NCI-H1436 (cell line): Measurements from ENCODE around the gene WDR90.
A peak's percentile ranks its signal among the peaks of the same experiment; 100 is the strongest.

Experiments
- DNase-seq: peaks from one replicate; lab custom pipeline; 2025; lab: John Stamatoyannopoulos, UW

Gene WDR90

GRCh38 chr16:676565-676902, 27.4 kb downstream of the WDR90 start:
- DNase-seq, result no peak

GRCh38 chr16:676913-677312, 27.7 kb downstream of the WDR90 start:
- DNase-seq, result peak; percentile 79

- peak; percentile 27 for DNase-seq
Observed at GRCh38 chr16:677316-678190, 28.4 kb downstream of the WDR90 start.

DNA sequence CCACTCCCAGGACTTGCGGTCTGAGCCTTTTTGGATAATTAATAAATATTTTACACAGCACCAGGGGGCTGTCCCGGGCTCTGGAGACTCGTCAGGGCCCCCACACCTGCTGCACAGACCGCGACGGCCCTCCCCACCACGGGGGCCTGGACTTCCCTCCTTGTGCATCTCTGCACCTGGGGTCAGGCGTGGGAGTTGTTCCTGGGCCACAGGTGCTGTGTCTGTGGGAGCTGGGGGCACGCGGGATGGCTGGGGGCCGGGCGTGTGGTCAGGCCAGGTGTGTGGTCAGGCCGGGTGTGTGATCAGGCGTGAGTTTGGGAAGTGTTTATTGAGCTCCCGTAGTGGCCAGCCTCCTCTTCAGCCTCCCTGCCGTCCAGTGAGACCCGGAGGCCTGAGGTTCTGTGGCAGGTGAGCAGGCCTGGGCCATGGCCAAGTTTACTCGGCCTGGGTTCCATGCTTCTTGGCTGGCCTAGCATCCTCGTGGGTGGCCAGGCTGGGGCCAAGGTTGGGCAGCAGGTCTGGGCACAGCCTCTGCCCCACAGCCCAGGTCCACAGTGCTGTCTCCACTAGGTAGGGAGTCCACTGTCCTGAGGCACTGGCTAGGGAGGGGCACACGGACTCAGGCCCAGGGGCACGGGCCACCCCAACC, 29.2 kb downstream of the WDR90 start:
- no peak for DNase-seq

DNA sequence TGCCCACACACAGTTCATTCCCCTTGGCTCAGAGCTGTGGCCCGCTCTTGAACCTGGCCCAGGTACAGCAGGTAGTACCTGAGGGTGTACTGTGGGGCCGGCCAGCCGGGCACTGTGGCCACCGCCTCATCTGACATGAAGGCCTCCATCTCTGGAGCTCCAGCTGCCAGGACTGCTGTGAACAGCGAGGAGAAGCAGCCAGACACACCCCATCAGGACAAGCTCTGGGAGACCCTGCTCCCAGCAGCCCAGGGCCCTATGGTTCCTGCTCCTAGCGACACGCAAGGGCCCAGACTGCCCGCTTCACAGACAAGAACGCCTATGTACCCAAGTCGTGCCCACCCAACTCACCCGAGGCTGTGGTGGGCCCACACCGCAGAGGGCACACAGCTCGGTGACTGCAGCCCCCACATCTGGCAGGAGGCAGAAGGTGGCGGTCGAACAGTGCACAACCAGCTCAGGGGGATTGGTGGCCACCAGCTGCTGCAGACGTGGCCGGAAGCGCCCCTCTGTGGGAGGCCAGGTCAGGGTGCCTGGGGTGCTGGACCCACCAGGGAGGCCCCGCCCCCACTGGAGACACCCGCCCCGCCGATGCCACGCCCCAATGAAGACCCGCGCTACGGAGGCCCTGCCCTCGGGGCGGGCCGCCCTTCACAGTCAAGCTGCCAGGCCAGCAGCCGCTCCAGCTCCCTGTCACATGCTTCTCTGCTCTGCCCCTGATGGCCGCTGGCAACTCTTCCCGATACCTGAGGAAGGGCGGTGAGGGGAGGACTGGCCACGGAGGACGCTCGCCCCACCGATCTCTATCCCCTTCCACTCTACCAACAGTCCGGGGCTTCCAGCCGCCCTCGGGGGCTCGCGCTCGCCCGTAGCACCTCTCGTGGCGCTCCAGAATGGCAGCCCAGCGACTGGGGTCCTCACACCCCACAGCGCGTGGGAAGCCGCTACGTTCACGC, 30.0 kb downstream of the WDR90 start:
- peak; percentile 74 for DNase-seq

DNA sequence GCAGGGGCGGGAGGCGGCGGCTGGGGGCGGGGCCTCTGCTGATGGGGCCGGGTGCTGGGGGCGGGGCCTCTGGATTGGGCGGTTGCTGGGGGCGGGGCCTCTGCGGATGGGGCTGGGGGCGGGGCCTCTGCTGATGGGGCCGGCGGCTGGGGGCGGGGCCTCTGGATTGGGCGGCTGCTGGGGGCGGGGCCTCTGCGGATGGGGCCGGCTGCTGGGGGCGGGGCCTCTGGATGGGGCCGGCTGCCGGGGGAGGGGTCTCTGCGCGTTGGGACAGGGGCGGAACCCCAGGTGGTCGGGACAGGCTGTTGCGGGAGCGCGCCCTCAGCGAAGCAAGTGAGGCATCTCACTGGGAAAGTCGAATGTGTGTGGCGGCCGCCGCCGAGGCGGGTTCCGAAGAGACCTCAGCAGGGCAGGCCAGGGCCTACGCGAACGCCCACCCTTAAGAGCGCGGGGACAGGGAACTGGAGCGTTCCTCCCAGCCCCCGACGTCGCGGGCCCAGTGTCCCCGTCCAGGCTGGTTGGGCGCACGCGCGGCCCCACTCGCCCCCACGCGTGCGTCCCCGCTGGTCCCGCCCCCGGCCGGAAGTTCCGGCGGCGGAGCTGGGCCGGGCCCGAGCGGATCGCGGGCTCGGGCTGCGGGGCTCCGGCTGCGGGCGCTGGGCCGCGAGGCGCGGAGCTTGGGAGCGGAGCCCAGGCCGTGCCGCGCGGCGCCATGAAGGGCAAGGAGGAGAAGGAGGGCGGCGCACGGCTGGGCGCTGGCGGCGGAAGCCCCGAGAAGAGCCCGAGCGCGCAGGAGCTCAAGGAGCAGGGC, 30.9 kb downstream of the WDR90 start, which contains the start of gene STUB1:
STUB1 (plus strand) TSS at position 597 of the 811 bp plus-strand sequence; CDS start at position 713, 116 bp downstream.
- DNase-seq, result peak; percentile 88

DNA sequence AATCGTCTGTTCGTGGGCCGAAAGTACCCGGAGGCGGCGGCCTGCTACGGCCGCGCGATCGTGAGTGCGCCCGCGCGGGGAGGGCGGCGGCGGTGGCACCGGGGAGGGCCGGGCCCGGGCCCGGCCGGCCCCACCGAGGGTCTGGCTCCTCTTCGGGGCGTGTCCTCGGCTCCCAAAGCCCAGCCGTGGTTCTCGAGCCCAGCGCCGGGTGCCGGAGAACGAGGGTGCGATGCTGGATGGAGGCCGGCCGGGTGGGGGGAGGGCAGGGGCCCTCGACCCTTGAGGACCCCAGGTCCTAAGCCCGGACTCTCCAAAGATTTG, 31.4 kb downstream of the WDR90 start:
- DNase-seq, result no peak

- no peak for DNase-seq
Observed at GRCh38 chr16:680967-681745, 32.0 kb downstream of the WDR90 start.

GRCh38 chr16:681746-682427, 32.7 kb downstream of the WDR90 start:
- DNase-seq, result no peak

GRCh38 chr16:682493-683395, 33.6 kb downstream of the WDR90 start:
- DNase-seq, result no peak

GRCh38 chr16:683396-684070, 34.4 kb downstream of the WDR90 start:
- DNase-seq, result no peak

- DNase-seq, result peak; percentile 97
Observed at GRCh38 chr16:684071-684794, 35.1 kb downstream of the WDR90 start, which contains the start of gene JMJD8. TSS of gene JMJD8 (minus strand) at chr16:684334. CDS start at chr16:684319, 15 bp downstream.

DNA sequence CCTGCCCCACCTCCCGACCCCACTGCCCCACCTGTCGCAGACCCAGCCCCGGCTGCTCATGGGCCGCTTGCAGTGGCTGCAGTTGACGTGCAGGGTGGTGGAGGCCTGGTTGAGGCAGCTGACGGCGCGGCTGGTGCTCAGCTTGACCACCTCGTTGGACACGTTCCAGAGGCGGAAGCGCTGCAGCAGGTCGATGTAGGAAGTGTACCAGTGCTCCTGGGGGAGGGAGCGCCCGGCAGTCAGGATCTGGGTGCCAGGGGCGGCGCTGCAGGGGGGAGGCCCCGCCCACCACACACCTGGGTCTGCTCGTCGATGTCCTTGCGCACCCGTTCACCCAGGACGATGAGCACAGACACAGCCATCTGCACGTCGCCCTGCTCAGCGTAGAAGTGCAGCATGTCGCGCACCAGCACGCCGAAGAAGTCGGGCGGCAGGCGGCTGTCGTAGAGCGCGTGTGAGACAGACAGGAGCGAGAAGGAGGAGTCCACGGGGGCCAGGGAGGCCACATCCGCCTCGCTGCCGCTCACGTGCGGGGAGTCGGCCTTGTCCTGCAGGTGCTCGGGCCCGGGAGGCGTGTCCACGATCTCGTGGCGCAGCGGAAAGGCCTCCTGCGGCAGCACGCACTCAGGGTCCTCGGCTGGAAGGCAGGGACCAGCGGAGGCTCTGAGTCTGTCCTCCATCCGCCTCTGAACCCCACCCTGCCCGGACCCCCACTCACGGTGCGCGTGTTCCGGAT, 36.0 kb downstream of the WDR90 start:
- no peak for DNase-seq

GRCh38 chr16:685967-686366, 36.8 kb downstream of the WDR90 start:
- DNase-seq, result no peak

DNA sequence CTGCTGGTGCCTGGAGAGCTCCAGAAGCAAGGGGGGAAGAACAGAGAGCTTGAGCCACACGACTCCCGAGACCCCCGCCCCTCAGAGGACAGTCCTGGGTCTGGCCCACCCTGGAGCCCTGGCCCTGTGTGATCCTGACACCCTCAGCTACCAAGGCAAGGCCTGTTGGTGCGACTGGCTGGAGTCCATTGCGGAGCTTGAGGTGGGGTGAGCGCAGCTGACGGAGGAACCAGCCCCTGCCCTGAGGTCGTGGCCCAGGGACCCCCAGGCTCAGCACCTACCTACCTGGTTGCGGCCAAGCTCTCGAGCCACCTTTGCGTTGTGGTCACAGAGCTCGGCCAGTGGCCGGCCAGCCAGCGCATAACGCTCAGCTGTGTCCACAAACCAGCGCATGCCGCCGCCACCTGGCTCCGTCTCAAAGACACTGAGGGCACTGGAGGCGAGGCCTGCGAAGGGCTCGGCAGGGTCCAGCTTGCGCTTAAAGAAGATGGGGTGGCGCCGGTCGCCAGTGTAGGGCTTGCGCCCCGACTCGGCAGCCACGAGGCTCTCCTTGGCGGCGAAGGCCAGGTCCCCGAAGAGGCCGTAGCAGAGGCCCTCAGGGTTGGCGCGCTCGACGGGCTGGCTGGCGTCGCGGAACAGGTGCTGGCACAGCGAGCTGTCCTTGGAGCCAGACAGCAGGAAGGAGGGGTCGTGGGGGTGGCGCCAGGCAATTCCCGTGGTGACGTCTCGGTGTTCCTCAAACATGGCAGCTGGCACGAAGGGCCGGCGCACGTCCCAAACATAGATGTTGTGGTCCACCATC, 37.5 kb downstream of the WDR90 start:
- no peak for DNase-seq

DNA sequence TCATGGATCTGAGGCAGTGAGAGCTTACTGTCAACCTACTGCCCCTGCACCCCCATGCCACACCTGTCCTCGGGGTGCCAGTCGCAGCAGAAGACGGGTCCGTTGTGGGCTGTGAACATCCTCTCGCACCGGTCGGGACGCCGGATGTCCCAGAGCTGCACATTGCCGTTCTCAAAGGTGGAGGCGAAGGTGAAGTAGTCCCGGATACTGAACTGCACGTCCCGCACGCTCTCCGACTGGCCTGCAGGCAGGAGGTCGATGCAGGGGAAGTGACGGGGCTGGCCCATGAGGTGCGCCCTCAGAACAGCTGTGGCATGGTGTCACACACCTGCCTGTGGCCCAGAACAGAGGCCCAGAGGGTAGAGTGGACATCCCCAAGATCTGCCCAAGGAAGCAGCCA, 38.3 kb downstream of the WDR90 start:
- DNase-seq, result no peak
